Measurements from ENCODE around the gene PITPNC1. TPM values are rescaled to one million over a fixed set of nuclear protein-coding genes. Genes with fewer than 3 reads are reported as not detected.
"Not testable (repeated sequence)": the region's sequence is repeated elsewhere in the genome, so short reads cannot be mapped to it uniquely, and the experiment has no call there.

Gene PITPNC1
- total RNA-seq, 1 donor from 2014 or later = 28.7 TPM

DNA sequence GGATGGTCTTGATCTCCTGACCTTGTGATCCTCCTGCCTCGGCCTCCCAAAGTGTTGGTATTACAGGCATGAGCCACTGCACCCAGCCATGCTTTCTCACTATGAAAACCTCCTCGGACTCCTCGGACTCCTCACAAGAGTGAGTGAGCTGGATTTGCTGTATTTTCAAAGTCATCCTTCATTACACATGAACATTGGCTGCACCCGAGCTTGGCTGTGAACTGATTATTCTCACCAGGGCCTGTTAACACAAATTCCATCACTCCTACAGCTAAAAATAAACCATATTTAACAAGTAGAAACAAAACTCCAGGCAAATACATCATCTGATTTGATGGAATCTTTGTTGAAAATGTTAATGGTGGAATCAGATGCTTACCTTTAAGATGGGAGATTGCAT lies 50.3 kb downstream of the PITPNC1 start:
- Histone ChIP-seq H3K4me3 (ENCODE audit: low read depth, low read length) (no peak overlapping the region), H3K27me3 (ENCODE audit: control insufficient read depth, insufficient read depth, low read length) (no peaks in the 10 kb centered on the region), H3K36me3 (ENCODE audit: control insufficient read depth, insufficient read depth, low read length) (no peaks in the 10 kb centered on the region)
- no peak for DNase-seq (ENCODE audit: low read depth)
- TF ChIP-seq, protein P1, sequence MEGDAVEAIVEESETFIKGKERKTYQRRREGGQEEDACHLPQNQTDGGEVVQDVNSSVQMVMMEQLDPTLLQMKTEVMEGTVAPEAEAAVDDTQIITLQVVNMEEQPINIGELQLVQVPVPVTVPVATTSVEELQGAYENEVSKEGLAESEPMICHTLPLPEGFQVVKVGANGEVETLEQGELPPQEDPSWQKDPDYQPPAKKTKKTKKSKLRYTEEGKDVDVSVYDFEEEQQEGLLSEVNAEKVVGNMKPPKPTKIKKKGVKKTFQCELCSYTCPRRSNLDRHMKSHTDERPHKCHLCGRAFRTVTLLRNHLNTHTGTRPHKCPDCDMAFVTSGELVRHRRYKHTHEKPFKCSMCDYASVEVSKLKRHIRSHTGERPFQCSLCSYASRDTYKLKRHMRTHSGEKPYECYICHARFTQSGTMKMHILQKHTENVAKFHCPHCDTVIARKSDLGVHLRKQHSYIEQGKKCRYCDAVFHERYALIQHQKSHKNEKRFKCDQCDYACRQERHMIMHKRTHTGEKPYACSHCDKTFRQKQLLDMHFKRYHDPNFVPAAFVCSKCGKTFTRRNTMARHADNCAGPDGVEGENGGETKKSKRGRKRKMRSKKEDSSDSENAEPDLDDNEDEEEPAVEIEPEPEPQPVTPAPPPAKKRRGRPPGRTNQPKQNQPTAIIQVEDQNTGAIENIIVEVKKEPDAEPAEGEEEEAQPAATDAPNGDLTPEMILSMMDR (IDR thresholded peaks at IDR 0.05; ENCODE audit: insufficient read depth, low read length, severe bottlenecking) = no peak
- no peak for FAIRE-seq

DNA sequence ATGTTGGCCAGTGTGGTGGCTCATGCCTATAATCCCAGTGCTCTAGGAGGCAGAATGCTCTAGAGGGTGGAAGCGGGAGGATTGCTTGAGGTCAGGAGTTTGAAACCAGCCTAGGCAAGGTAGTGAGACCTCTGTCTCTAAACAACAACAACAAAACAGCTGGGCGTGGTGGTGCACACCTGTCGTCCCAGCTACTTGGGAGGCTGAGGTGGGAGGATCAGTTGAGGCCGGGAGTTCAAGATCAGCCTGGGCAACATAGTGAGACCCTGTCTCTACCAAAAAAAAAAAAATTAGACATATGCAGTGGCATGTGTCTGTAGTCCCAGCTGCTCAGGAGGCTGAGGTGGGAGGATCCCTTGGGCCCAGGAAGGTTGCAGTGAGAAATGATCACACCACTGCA lies 53.4 kb downstream of the PITPNC1 start:
- DNase-seq (ENCODE audit: low read depth); H3K27me3 ChIP-seq (ENCODE audit: control insufficient read depth, insufficient read depth, low read length); H3K4me3 ChIP-seq (ENCODE audit: low read depth, low read length); H3K36me3 ChIP-seq (ENCODE audit: control insufficient read depth, insufficient read depth, low read length); FAIRE-seq: not testable (repeated sequence)

DNA sequence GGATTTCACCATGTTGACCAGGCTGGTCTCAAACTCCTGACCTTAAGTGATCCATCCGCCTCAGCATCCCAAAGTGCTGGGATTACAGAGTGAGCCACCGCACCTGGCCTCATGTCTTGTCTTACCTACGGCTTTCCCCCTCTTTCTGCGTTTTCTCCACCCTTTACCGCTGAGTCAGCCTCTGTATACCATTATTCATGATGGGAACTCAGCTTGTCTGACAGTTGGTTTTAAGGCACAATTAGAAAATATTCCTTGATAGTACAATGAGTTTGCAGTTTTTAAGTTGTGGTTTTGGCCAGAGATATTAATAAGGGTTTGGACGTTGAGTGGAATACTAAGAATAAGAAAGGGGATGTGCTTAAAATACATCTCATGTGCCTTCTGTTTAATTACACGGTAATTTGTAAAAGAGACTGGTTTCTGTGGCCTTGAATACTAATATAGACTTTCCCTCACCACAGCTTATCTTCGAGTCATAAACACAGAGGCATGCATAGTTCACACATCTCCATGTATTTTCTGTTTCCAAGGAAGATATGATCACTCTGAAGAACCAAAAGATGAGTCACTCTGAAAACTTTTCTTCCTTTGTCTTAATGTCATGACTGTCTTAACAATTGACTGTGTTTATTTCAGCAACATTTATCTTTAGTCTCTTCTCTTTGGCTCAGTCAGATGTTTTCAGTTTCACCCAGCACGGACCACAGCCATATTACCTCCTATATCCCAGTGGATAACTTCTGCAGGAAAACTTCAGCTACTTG lies 54.4 kb downstream of the PITPNC1 start:
- Histone ChIP-seq H3K27me3 (ENCODE audit: control insufficient read depth, insufficient read depth, low read length) (no peaks in the 10 kb centered on the region), H3K4me3 (ENCODE audit: low read depth, low read length) (no peak overlapping the region), H3K36me3 (ENCODE audit: control insufficient read depth, insufficient read depth, low read length) (no peaks in the 10 kb centered on the region)
- TF ChIP-seq, protein P1 (IDR thresholded peaks at IDR 0.05; ENCODE audit: insufficient read depth, low read length, severe bottlenecking) = no peak
- peak; percentile 89 for DNase-seq (ENCODE audit: low read depth)
- FAIRE-seq = no peak

DNA sequence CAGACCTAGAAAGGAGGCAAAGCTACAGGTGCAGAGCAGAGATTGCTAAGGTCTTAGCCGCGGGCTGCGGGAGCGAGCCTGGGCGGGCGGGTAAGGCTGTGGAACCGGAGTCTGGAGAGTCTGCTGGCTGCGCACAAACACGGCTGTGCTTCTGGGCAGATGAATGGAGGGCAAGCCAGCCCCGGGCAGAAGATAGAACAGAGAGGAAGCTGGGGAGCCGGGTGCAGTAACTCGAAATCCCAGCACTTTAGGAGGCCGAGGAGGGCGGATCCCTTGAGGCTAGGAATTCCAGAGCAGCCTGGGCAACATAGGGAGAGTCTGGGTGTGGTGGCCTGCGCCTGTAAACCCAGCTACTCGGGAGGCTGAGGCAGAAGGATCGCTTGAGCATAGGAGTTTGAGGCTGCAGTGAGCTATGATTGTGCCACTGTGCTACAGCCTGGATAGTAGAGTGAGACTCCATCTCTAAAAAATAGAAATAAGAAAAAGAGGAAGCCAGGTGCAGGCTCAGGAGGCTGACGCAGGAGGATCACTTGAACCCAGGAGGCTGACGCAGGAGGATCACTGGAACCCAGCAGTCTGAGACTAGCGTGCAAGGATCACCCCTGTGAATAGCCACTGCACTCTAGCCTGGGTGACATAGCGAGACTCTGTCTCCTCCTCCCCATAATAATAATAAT lies 56.3 kb downstream of the PITPNC1 start:
- FAIRE-seq = no peak

DNA sequence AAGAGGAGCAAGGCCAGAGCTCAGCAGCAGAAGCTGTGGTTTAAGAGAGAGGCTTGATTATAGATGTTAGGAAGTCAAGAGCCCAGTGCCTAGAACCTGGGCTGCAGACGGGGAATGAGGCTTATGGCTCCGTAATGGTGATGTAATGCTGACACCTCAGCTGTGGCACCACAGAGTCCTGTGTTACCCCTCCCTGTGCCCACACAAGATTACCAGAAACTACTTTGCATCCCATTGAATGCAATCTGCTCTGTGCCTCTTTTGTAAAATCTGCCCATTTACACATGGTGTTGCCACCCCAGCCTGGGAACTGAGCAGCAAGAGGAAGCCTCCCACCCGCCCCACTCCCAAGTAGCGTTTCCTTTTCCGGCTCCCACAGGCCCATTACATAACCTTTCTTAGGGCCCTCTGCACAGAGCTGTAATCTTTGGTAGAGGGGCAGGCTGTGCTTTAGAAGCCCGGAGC lies 57.0 kb downstream of the PITPNC1 start:
- Histone ChIP-seq H3K4me3 (ENCODE audit: low read depth, low read length) (no peak overlapping the region), H3K27me3 (ENCODE audit: control insufficient read depth, insufficient read depth, low read length) (no peaks in the 10 kb centered on the region), H3K36me3 (ENCODE audit: control insufficient read depth, insufficient read depth, low read length) (no peaks in the 10 kb centered on the region)
- FAIRE-seq (no peak), DNase-seq (ENCODE audit: low read depth) (no peak)
- TF ChIP-seq, protein P1 (IDR thresholded peaks at IDR 0.05; ENCODE audit: insufficient read depth, low read length, severe bottlenecking) = no peak

More for the DNA sequence above, 56.3 kb downstream of the PITPNC1 start:
- no peak for DNase-seq (ENCODE audit: low read depth)
- H3K36me3 ChIP-seq (ENCODE audit: control insufficient read depth, insufficient read depth, low read length) = no peaks in the 10 kb centered on the region
- TF ChIP-seq, protein P1 (IDR thresholded peaks at IDR 0.05; ENCODE audit: insufficient read depth, low read length, severe bottlenecking) = no peak
- no peaks in the 10 kb centered on the region for H3K27me3 ChIP-seq (ENCODE audit: control insufficient read depth, insufficient read depth, low read length)
- H3K4me3 ChIP-seq (ENCODE audit: low read depth, low read length) = no peak overlapping the region

DNA sequence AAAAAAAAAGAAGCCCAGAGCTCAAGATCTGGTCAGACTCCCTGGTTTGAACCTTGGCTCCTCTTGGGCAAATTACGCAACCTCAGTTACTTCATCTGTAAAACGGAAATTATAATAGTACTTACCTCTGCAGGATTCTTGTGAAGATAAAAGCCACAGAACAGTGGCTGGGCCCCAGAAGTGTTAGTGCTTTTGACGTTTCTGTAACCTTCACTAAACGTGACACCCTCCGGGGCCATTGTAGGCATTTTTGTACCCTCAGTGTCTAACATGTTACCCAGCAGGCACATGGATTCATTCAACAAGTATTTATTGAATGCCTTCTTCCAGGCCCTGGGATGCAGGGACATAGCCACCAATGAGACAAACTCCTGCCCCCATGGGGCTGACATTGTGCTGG lies 58.0 kb downstream of the PITPNC1 start:
- DNase-seq (ENCODE audit: low read depth) (no peak), FAIRE-seq (no peak)
- Histone ChIP-seq H3K36me3 (ENCODE audit: control insufficient read depth, insufficient read depth, low read length) (no peaks in the 10 kb centered on the region), H3K4me3 (ENCODE audit: low read depth, low read length) (no peak overlapping the region), H3K27me3 (ENCODE audit: control insufficient read depth, insufficient read depth, low read length) (no peaks in the 10 kb centered on the region)
- TF ChIP-seq, protein P1 (IDR thresholded peaks at IDR 0.05; ENCODE audit: insufficient read depth, low read length, severe bottlenecking) = no peak
